GM10248 (cell line): Measurements from ENCODE around the gene KISS1.

Source experiments
- CTCF ChIA-PET: fragments of 300-600 bp; sonication (Branson Sonifier 250); formaldehyde crosslinking; extraction: SDS; loops from one replicate; lab custom pipeline; 2021; ENCODE audit warnings: antibody characterized with exemption; lab: Yijun Ruan, JAX
- POLR2A ChIA-PET: fragments of 350-650 bp; sonication (Branson Sonifier 250); formaldehyde crosslinking; extraction: SDS; loops from one replicate; lab custom pipeline; 2020; ENCODE audit warnings: antibody characterized with exemption; lab: Yijun Ruan, JAX
- DNase-seq: peaks from one replicate; pipeline ENCODE4 v3.0.0; 2012; ENCODE audit errors: extremely low spot score
- CTCF ChIP-seq: IDR thresholded peaks from 2 replicates; pipeline ENCODE4 v1.5.1; 2012; ENCODE audit warnings: mild to moderate bottlenecking, low read depth; ENCODE audit errors: extremely low read depth, missing control alignments, control extremely low read depth

Gene KISS1

GRCh38 chr1:204194080-204194479 lies 2.2 kb downstream of the KISS1 start:
- CTCF ChIA-PET: interaction anchor here (7.3 kb wide), 1 partner anchor 12 kb away, joined by 46 read pairs; no protein-coding TSS in a partner anchor
- no peak for TF ChIP-seq CTCF
- DNase-seq: no peak
- POLR2A ChIA-PET: no interaction called here

GRCh38 chr1:204192589-204193352 lies 3.5 kb downstream of the KISS1 start:
- CTCF ChIA-PET: interaction anchor here (7.3 kb wide), 1 partner anchor 13 kb away, joined by 46 read pairs; no protein-coding TSS in a partner anchor
- POLR2A ChIA-PET: no interaction called here
- no peak for DNase-seq
- no peak for TF ChIP-seq CTCF

GRCh38 chr1:204192046-204192445 lies 4.2 kb downstream of the KISS1 start:
- CTCF ChIA-PET: interaction anchor here (1.7 to 7.3 kb wide), 2 partner anchors 14 to 29 kb away, joined by 6 to 46 read pairs; no protein-coding TSS in a partner anchor
- no peak for DNase-seq
- no peak for TF ChIP-seq CTCF
- POLR2A ChIA-PET: no interaction called here

- POLR2A ChIA-PET: interaction anchor here (0.6 kb wide), 1 partner anchor 441 kb away, joined by 4 read pairs; no protein-coding TSS in a partner anchor
- no peak for DNase-seq
Measured at GRCh38 chr1:204191456-204191855, 4.8 kb downstream of the KISS1 start.

GRCh38 chr1:204190212-204191211 lies 5.8 kb downstream of the KISS1 start:
- CTCF ChIA-PET: interaction anchor here (0.8 to 7.3 kb wide), 8 partner anchors 13 to 208 kb away, joined by 3 to 46 read pairs (median 4); partner anchors contain the start of gene REN
- POLR2A ChIA-PET: no interaction called here
- TF ChIP-seq CTCF: no peak
- no peak for DNase-seq

More at GRCh38 chr1:204191456-204191855, 4.8 kb downstream of the KISS1 start:
- CTCF ChIA-PET: interaction anchor here (1.1 to 7.3 kb wide), 4 partner anchors 13 to 52 kb away, joined by 4 to 46 read pairs (median 5); no protein-coding TSS in a partner anchor
- TF ChIP-seq CTCF: no peak
